Activated T-helper 1 cell treated with anti-CD3 and anti-CD28 coated beads, Interleukin-12 subunit alpha, Interleukin-12 subunit beta, Interleukin-2, Interleukin-4 antibody, amounts not matched to agents 30 ng/mL and 10 ng/mL and 1 ng/mL, durations not matched to agents 14 hours and 24 hours and 36 hours (primary cell): ENCODE measurements around the gene MED7. TPM values are rescaled to one million over a fixed set of nuclear protein-coding genes. Genes with fewer than 3 reads are reported as not detected.
"Not testable (repeated sequence)": the region's sequence is repeated elsewhere in the genome, so short reads cannot be mapped to it uniquely, and the experiment has no call there.

Source experiments
- DNase-seq: peaks from one replicate; pipeline ENCODE4 v3.0.0; 2021; ENCODE audit warnings: low spot score
- H3K27ac Mint-ChIP-seq: one replicate; pipeline ENCODE4 v1.8.0; 2021; ENCODE audit warnings: mild to moderate bottlenecking, mixed read lengths
- H3K27me3 Mint-ChIP-seq: one replicate; pipeline ENCODE4 v1.8.0; 2022; ENCODE audit warnings: mild to moderate bottlenecking, moderate library complexity, mixed read lengths; ENCODE audit not compliant: insufficient read depth
- H3K36me3 Mint-ChIP-seq: one replicate; pipeline ENCODE4 v1.8.0; 2021; ENCODE audit warnings: low read depth, mixed read lengths
- H3K4me1 Mint-ChIP-seq: one replicate; pipeline ENCODE4 v1.8.0; 2021; ENCODE audit warnings: low read depth, mixed read lengths
- H3K4me3 Mint-ChIP-seq: one replicate; pipeline ENCODE4 v1.8.0; 2021; ENCODE audit warnings: mild to moderate bottlenecking, moderate library complexity, mixed read lengths
- H3K9me3 Mint-ChIP-seq: one replicate; pipeline ENCODE4 v1.8.0; 2021; ENCODE audit warnings: mixed read lengths
- intact Hi-C: fragments of 100-400 bp; cut with micrococcal nuclease; formaldehyde crosslinking; loops from one replicate; pipeline ENCODE4 v1.15.1; 2024
- total RNA-seq: library from RNA; stranded (reverse); gene quantifications from 2 replicates; pipeline ENCODE4 v1.2.3, GENCODE V29; 2022

The MED7 gene
- total RNA-seq = 15.0 and 15.5 TPM in 2 replicates

- peak; percentile 95 for DNase-seq
- H3K27ac Mint-ChIP-seq = peak within 1 kb of the TSS; percentile 99
- H3K9me3 Mint-ChIP-seq = no peaks in the 10 kb centered on the region
- peaks cover 42% of the 10 kb centered on the region for H3K4me1 Mint-ChIP-seq
- H3K27me3 Mint-ChIP-seq = no peaks in the 10 kb centered on the region
- peaks cover 30% of the 10 kb centered on the region for H3K36me3 Mint-ChIP-seq
- intact Hi-C loops = loop anchor here (1.0 to 2.0 kb wide), 7 partner anchors 33 to 588 kb away; partner anchors contain the start of genes HAVCR2 and THG1L
- peak within 1 kb of the TSS; percentile 95 for H3K4me3 Mint-ChIP-seq
Measured at GRCh38 chr5:157142317-157143126, at the start of gene MED7. Gene MED7 (minus strand): TSS chr5:157142865. CDS start chr5:157139431, 3,434 bp downstream.

- Mint-ChIP-seq H3K36me3 (peaks cover 71% of the 10 kb centered on the region), H3K27ac (peak overlapping the region; percentile 97), H3K4me3 (peak overlapping the region; percentile 84), H3K9me3 (no peaks in the 10 kb centered on the region), H3K27me3 (no peaks in the 10 kb centered on the region), H3K4me1 (peaks cover 87% of the 10 kb centered on the region)
- intact Hi-C loops = loop anchor here (1.0 kb wide), 1 partner anchor 9 kb away; no protein-coding TSS in a partner anchor
- no peak for DNase-seq
Measured at GRCh38 chr5:157189223-157189622, 46.6 kb upstream of the MED7 start.

GRCh38 chr5:157188270-157188669 is 45.6 kb upstream of the MED7 start:
- no peaks in the 10 kb centered on the region for H3K9me3 Mint-ChIP-seq
- H3K4me1 Mint-ChIP-seq = peaks cover 87% of the 10 kb centered on the region
- no peaks in the 10 kb centered on the region for H3K27me3 Mint-ChIP-seq
- H3K27ac Mint-ChIP-seq = peak overlapping the region; percentile 97
- H3K36me3 Mint-ChIP-seq = peaks cover 72% of the 10 kb centered on the region
- intact Hi-C loops = loop anchor here (1.0 kb wide), 1 partner anchor 8 kb away; the partner anchor contains the start of gene ITK
- no peak for DNase-seq
- H3K4me3 Mint-ChIP-seq = peak overlapping the region; percentile 84

GRCh38 chr5:157187046-157187754 is 44.5 kb upstream of the MED7 start:
- H3K4me3 Mint-ChIP-seq = peak overlapping the region; percentile 84
- intact Hi-C loops = no loop called here
- peak overlapping the region; percentile 97 for H3K27ac Mint-ChIP-seq
- DNase-seq = no peak
- H3K27me3 Mint-ChIP-seq = no peaks in the 10 kb centered on the region
- peaks cover 72% of the 10 kb centered on the region for H3K36me3 Mint-ChIP-seq
- peaks cover 78% of the 10 kb centered on the region for H3K4me1 Mint-ChIP-seq
- no peaks in the 10 kb centered on the region for H3K9me3 Mint-ChIP-seq

GRCh38 chr5:157186309-157187045 is 43.8 kb upstream of the MED7 start:
- Mint-ChIP-seq H3K4me1 (peaks cover 72% of the 10 kb centered on the region), H3K36me3 (peaks cover 73% of the 10 kb centered on the region), H3K9me3 (no peaks in the 10 kb centered on the region), H3K27me3 (no peaks in the 10 kb centered on the region), H3K4me3 (peak overlapping the region; percentile 84), H3K27ac (peak overlapping the region; percentile 97)
- DNase-seq = no peak
- intact Hi-C loops = no loop called here

- Mint-ChIP-seq H3K27ac (peak overlapping the region; percentile 81), H3K4me3 (peak overlapping the region; percentile 100), H3K4me1 (peaks cover 65% of the 10 kb centered on the region), H3K36me3 (peaks cover 71% of the 10 kb centered on the region)
- H3K9me3 Mint-ChIP-seq, DNase-seq, H3K27me3 Mint-ChIP-seq: not testable (repeated sequence)
- intact Hi-C loops = loop anchor here (2.0 kb wide), 1 partner anchor 14 kb away; no protein-coding TSS in a partner anchor
Measured at GRCh38 chr5:157185122-157185521, 42.5 kb upstream of the MED7 start.

GRCh38 chr5:157184117-157184670 is 41.5 kb upstream of the MED7 start:
- Mint-ChIP-seq H3K27me3 (no peaks in the 10 kb centered on the region), H3K27ac (peak overlapping the region; percentile 81), H3K9me3 (no peaks in the 10 kb centered on the region), H3K4me3 (peak overlapping the region; percentile 100), H3K36me3 (peaks cover 66% of the 10 kb centered on the region), H3K4me1 (peaks cover 66% of the 10 kb centered on the region)
- intact Hi-C loops = loop anchor here (1.0 to 2.0 kb wide), 2 partner anchors 9 to 15 kb away; no protein-coding TSS in a partner anchor
- DNase-seq = no peak

GRCh38 chr5:157182143-157182757 is 39.6 kb upstream of the MED7 start:
- peaks cover 64% of the 10 kb centered on the region for H3K4me1 Mint-ChIP-seq
- intact Hi-C loops = loop anchor here (1.0 kb wide), 1 partner anchor 40 kb away; no protein-coding TSS in a partner anchor
- peaks cover 10% of the 10 kb centered on the region for H3K9me3 Mint-ChIP-seq
- H3K4me3 Mint-ChIP-seq = peak overlapping the region; percentile 100
- no peak for DNase-seq
- peak overlapping the region; percentile 100 for H3K27ac Mint-ChIP-seq
- H3K27me3 Mint-ChIP-seq = no peaks in the 10 kb centered on the region
- H3K36me3 Mint-ChIP-seq = peaks cover 56% of the 10 kb centered on the region

GRCh38 chr5:157180374-157181264 is 38.0 kb upstream of the MED7 start, which contains the start of gene ITK:
Gene ITK (plus strand): TSS chr5:157180840. CDS start chr5:157180978, 138 bp downstream.
- peaks cover 10% of the 10 kb centered on the region for H3K9me3 Mint-ChIP-seq
- H3K27ac Mint-ChIP-seq = peak within 1 kb of the TSS; percentile 100
- H3K4me1 Mint-ChIP-seq = peaks cover 57% of the 10 kb centered on the region
- DNase-seq = peak; percentile 52
- peaks cover 44% of the 10 kb centered on the region for H3K36me3 Mint-ChIP-seq
- no peaks in the 10 kb centered on the region for H3K27me3 Mint-ChIP-seq
- peak within 1 kb of the TSS; percentile 100 for H3K4me3 Mint-ChIP-seq
- intact Hi-C loops = loop anchor here (1.0 to 2.0 kb wide), 5 partner anchors 8 to 73 kb away; partner anchors contain the start of gene GARIN3

GRCh38 chr5:157178966-157179365 is 36.3 kb upstream of the MED7 start:
- peaks cover 61% of the 10 kb centered on the region for H3K4me1 Mint-ChIP-seq
- peak overlapping the region; percentile 90 for H3K27ac Mint-ChIP-seq
- intact Hi-C loops = loop anchor here (10.0 kb wide), 1 partner anchor 286 kb away; the partner anchor contains the start of gene NIPAL4
- no peak for DNase-seq
- H3K36me3 Mint-ChIP-seq = peaks cover 37% of the 10 kb centered on the region
- peaks cover 21% of the 10 kb centered on the region for H3K9me3 Mint-ChIP-seq
- no peaks in the 10 kb centered on the region for H3K27me3 Mint-ChIP-seq
- peak overlapping the region; percentile 71 for H3K4me3 Mint-ChIP-seq

GRCh38 chr5:157177953-157178352 is 35.3 kb upstream of the MED7 start:
- Mint-ChIP-seq H3K4me3 (peak overlapping the region; percentile 71), H3K36me3 (peaks cover 28% of the 10 kb centered on the region), H3K4me1 (peaks cover 56% of the 10 kb centered on the region)

More at GRCh38 chr5:157177953-157178352, 35.3 kb upstream of the MED7 start:
- no peak for DNase-seq
- peak overlapping the region; percentile 90 for H3K27ac Mint-ChIP-seq
- intact Hi-C loops = loop anchor here (10.0 kb wide), 1 partner anchor 287 kb away; the partner anchor contains the start of gene NIPAL4
- no peaks in the 10 kb centered on the region for H3K27me3 Mint-ChIP-seq
- peaks cover 21% of the 10 kb centered on the region for H3K9me3 Mint-ChIP-seq
